NCI-H1436 (cell line): ENCODE measurements around the gene FAM222B.

Experiments used
- DNase-seq: peaks from one replicate; lab custom pipeline; 2025; lab: John Stamatoyannopoulos, UW

FAM222B gene

GRCh38 chr17:28712032-28712704 is 130.4 kb downstream of the FAM222B start:
- peak; percentile 40 for DNase-seq

DNA sequence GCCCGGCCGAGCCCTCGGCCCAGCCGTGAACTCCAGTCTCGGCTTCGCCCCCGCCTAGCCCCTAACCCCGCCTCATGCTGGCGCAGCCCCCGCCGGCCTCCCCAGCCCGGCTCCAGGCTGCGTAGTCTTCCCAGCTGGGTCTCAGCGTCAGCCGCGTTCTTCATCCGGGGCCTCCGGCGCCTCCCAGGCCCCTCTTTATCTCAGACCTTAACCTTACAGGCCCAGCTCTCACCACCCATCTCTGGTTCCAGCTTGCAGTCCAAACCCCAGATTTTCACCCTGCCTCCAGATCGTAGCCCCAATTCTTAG is 130.9 kb downstream of the FAM222B start, which contains the start of gene PROCA1:
Gene PROCA1 (minus strand): TSS at position 166 of the 309 bp plus-strand sequence. CDS start 228 bp downstream, outside the sequence.
- no peak for DNase-seq

DNA sequence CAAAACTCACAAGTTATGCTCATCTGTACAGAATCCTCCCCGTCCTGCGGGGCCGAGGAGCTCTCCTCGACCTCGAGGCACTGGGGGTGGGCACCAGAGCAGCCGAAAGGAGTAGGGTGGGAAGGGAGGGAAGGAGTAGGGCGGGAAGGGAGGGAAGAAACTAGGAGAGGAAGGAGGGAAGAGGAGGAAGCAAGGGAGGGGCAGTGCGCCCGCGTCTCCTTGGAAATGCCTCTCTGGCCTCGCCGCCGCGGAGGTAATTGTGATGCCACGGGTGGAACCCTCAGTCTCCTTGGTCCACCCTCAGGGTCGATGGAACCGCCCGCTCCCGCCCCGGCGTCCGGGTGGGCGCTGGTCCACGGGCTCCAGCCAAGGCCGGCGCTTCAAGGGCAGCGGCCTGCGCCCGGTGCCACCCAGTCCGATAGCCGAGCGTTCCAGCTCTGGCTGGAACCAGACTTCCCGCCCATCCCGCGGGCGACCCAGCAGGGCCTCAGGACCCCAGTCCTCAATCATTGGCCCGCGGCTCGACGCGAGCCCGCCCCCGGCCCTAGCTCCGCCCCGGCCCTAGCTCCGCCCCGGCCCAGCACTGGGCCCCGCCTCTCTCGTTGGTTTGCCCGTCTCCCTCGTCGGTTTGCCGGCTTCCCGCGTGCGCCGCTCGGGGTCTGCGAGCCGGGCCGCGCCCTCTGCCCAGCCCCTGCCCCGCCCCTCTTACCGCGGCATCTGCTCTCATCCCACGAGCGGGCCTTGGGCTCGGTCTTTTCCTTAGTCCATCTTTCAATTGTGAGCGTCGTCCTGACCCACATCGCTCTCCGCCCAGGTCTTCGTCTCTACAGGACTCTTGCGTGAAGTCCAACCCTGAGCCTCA is 131.5 kb downstream of the FAM222B start:
- peak; percentile 93 for DNase-seq

DNA sequence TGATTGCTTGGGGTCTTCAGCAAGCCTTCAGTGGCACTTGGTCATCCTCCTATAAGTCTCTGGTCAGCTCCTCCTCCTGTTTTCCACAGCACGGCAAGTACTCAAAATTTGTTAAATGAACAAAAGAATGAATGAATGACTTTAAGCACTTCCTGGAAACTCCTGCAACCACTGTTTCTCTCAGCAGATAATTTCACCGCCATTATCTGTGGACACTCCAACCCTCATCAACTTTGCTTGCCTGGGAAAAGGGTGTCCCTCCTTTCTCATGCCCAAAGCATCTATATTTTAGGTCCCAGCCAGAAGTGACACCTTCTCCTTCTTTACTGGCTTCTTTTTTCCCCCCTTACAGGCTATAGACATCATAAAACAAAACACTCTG is 135.3 kb downstream of the FAM222B start:
- no peak for DNase-seq

GRCh38 chr17:28706471-28707338 is 135.9 kb downstream of the FAM222B start:
- no peak for DNase-seq
